ENCODE results near the gene FBXW2. TPM values are rescaled to one million over a fixed set of nuclear protein-coding genes. Genes with fewer than 3 reads are reported as not detected.

The FBXW2 gene
- polyA plus RNA-seq, 1 of the 3 experiments (the other 2 are of a cell fraction): 40.1 TPM

DNA sequence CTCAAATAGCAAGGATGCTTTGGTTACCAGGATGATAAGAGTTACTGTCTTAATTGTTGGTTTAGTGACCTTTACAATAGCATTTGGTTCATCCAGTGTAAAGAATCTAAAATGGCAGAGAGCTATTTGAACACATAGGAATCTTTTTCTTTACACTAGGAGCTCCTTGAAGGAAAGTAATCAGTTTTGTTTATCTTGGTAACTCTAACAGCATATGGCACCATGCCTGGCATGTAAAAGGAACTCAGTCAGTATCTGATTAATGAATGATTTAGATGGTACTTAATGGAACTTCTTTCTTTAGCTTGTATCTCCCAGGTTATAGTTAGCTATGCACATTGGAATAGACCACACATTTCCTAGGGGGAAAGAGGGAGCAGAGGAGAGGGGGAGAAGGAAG, 39.6 kb upstream of the FBXW2 start (continued):
- TF ChIP-seq USF1 (IDR thresholded peaks at IDR 0.05; ENCODE audit: borderline replicate concordance, low read depth) (no peak), NFIC (IDR thresholded peaks at IDR 0.05; ENCODE audit: borderline replicate concordance) (no peak), TCF12 (IDR thresholded peaks at IDR 0.05) (no peak)

DNA sequence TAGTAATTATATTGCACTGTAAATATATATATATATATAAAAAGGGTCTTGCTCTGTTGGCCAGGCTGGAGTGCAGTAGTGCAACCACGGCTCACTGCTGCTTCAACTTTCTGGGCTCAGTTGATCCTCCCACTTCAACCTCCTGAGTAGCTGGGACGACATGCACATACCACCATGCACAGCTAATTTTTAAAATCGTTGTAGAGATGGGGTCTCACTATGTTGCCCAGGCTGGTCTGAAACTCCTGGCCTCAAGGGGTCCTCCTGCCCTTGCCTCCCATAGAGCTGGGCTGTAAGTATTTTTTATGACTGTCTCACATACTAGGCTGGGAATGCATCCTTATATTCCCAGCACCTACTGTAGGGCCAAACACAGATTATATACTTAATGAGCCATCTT, 37.6 kb upstream of the FBXW2 start:
- H2AFZ ChIP-seq (ENCODE audit: low read depth): no peak overlapping the region
- no peaks in the 10 kb centered on the region for H3K27me3 ChIP-seq (ENCODE audit: insufficient read depth)
- ChIA-PET CTCF (no interaction called here), POLR2A (interaction anchor here (0.6 kb wide), 1 partner anchor 45 kb away, joined by 4 read pairs; no protein-coding TSS in a partner anchor)
- no peak for DNase-seq
- H3K4me2 ChIP-seq: no peak overlapping the region
- no peaks in the 10 kb centered on the region for H3K9me3 ChIP-seq
- WGBS (ENCODE audit: low lambda C conversion rate): 88% methylated on average over 3 of the region's 3 CpGs
- no peaks in the 10 kb centered on the region for H3K9me2 ChIP-seq
- H3K36me3 ChIP-seq (replicated peaks in 1 of 2; ENCODE audit: control insufficient read depth in 1 of 2, insufficient read depth in 2 of 2, low read length in 1 of 2): peaks cover 53 to 71% of the 10 kb centered on the region in 2 experiments
- peaks cover 20% of the 10 kb centered on the region; the same call in 1 of the 2 replicates for H3K79me2 ChIP-seq (ENCODE audit: insufficient read depth)
- H3F3A ChIP-seq (replicated peaks; ENCODE audit: insufficient read depth): peaks cover 10% of the 10 kb centered on the region
- TF ChIP-seq FOXJ3 (CRISPR knock-in tag; IDR thresholded peaks at IDR 0.05) (no peak), SMC3 (IDR thresholded peaks at IDR 0.05; ENCODE audit: low read depth, low read length) (no peak), RFX5 (IDR thresholded peaks at IDR 0.05; ENCODE audit: low read length) (no peak)
- TF ChIP-seq, protein P1, sequence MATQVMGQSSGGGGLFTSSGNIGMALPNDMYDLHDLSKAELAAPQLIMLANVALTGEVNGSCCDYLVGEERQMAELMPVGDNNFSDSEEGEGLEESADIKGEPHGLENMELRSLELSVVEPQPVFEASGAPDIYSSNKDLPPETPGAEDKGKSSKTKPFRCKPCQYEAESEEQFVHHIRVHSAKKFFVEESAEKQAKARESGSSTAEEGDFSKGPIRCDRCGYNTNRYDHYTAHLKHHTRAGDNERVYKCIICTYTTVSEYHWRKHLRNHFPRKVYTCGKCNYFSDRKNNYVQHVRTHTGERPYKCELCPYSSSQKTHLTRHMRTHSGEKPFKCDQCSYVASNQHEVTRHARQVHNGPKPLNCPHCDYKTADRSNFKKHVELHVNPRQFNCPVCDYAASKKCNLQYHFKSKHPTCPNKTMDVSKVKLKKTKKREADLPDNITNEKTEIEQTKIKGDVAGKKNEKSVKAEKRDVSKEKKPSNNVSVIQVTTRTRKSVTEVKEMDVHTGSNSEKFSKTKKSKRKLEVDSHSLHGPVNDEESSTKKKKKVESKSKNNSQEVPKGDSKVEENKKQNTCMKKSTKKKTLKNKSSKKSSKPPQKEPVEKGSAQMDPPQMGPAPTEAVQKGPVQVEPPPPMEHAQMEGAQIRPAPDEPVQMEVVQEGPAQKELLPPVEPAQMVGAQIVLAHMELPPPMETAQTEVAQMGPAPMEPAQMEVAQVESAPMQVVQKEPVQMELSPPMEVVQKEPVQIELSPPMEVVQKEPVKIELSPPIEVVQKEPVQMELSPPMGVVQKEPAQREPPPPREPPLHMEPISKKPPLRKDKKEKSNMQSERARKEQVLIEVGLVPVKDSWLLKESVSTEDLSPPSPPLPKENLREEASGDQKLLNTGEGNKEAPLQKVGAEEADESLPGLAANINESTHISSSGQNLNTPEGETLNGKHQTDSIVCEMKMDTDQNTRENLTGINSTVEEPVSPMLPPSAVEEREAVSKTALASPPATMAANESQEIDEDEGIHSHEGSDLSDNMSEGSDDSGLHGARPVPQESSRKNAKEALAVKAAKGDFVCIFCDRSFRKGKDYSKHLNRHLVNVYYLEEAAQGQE (IDR thresholded peaks at IDR 0.05; ENCODE audit: low read depth, low read length): no peak
- TF ChIP-seq, protein P2, sequence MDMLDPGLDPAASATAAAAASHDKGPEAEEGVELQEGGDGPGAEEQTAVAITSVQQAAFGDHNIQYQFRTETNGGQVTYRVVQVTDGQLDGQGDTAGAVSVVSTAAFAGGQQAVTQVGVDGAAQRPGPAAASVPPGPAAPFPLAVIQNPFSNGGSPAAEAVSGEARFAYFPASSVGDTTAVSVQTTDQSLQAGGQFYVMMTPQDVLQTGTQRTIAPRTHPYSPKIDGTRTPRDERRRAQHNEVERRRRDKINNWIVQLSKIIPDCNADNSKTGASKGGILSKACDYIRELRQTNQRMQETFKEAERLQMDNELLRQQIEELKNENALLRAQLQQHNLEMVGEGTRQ (IDR thresholded peaks at IDR 0.05; ENCODE audit: borderline replicate concordance, low read depth, low read length): no peak
- H3K4me1 ChIP-seq (ENCODE audit: control insufficient read depth in 1 of 2, insufficient read depth in 2 of 2, low read depth in 1 of 2, low read length in 1 of 2): no peaks in the 10 kb centered on the region
- no peak overlapping the region for H3K27ac ChIP-seq (ENCODE audit: low read depth in 2 of 2, low read length in 1 of 2)
- H4K20me1 ChIP-seq (ENCODE audit: insufficient read depth): no peaks in the 10 kb centered on the region
- no peak overlapping the region for H3K9ac ChIP-seq
- H3K4me3 ChIP-seq (ENCODE audit: low read depth in 2 of 2, low read length in 1 of 2): no peak overlapping the region

DNA sequence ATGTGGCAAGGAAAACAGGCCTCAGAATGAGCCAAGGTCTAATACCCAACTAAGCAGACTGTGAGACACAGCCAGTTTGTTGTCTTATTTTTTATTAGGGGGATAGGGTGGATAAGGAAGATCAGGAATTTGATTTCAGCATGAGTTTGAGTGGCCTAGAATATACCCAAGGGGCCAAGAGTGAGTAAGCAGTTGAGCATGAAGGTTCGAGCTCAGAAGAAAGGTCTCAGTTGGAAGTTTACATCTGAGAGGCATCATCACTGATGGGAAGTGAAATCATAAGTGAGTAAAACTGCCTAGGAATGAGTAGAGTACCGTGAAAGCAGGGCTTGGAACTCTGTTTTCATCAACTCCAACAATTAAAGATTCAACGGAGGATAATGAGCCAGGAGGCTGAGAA, 36.9 kb upstream of the FBXW2 start:
- no peak overlapping the region for H3K4me2 ChIP-seq
- no peaks in the 10 kb centered on the region for H4K20me1 ChIP-seq (ENCODE audit: insufficient read depth)
- ChIA-PET CTCF (no interaction called here), POLR2A (no interaction called here)
- no peaks in the 10 kb centered on the region for H3K4me1 ChIP-seq (ENCODE audit: control insufficient read depth in 1 of 2, insufficient read depth in 2 of 2, low read depth in 1 of 2, low read length in 1 of 2)
- WGBS (ENCODE audit: low lambda C conversion rate): 83% methylated on average over 3 of the region's 3 CpGs
- H3K36me3 ChIP-seq (replicated peaks in 1 of 2; ENCODE audit: control insufficient read depth in 1 of 2, insufficient read depth in 2 of 2, low read length in 1 of 2): peaks cover 59 to 72% of the 10 kb centered on the region in 2 experiments
- peaks cover 10% of the 10 kb centered on the region for H3F3A ChIP-seq (replicated peaks; ENCODE audit: insufficient read depth)
- H3K4me3 ChIP-seq (ENCODE audit: low read depth in 2 of 2, low read length in 1 of 2): no peak overlapping the region
- H3K79me2 ChIP-seq (ENCODE audit: insufficient read depth): peaks cover 13% of the 10 kb centered on the region; the same call in 1 of the 2 replicates
- no peaks in the 10 kb centered on the region for H3K9me2 ChIP-seq
- H3K9ac ChIP-seq: no peak overlapping the region
- no peaks in the 10 kb centered on the region for H3K27me3 ChIP-seq (ENCODE audit: insufficient read depth)
- no peak overlapping the region for H2AFZ ChIP-seq (ENCODE audit: low read depth)
- no peaks in the 10 kb centered on the region for H3K9me3 ChIP-seq
- no peak overlapping the region for H3K27ac ChIP-seq (ENCODE audit: low read depth in 2 of 2, low read length in 1 of 2)
- no peak for DNase-seq
- TF ChIP-seq GABPA (IDR thresholded peaks at IDR 0.05; ENCODE audit: low read depth) (no peak), CHD2 (IDR thresholded peaks at IDR 0.05; ENCODE audit: low read length, partially characterized antibody) (no peak), MXI1 (IDR thresholded peaks at IDR 0.05; ENCODE audit: low read depth, low read length) (no peak), NFIC (IDR thresholded peaks at IDR 0.05; ENCODE audit: borderline replicate concordance) (no peak), JUND (IDR thresholded peaks at IDR 0.05) (no peak), USF1 (IDR thresholded peaks at IDR 0.05; ENCODE audit: borderline replicate concordance, low read depth) (no peak), RCOR1 (IDR thresholded peaks at IDR 0.05; ENCODE audit: low read length) (no peak), EZH2phosphoT487 (IDR thresholded peaks at IDR 0.05; ENCODE audit: borderline replicate concordance, low read depth) (no peak)
- TF ChIP-seq, protein P3, sequence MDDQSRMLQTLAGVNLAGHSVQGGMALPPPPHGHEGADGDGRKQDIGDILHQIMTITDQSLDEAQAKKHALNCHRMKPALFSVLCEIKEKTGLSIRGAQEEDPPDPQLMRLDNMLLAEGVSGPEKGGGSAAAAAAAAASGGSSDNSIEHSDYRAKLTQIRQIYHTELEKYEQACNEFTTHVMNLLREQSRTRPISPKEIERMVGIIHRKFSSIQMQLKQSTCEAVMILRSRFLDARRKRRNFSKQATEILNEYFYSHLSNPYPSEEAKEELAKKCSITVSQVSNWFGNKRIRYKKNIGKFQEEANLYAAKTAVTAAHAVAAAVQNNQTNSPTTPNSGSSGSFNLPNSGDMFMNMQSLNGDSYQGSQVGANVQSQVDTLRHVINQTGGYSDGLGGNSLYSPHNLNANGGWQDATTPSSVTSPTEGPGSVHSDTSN (IDR thresholded peaks at IDR 0.05): no peak
- TF ChIP-seq, protein P4, sequence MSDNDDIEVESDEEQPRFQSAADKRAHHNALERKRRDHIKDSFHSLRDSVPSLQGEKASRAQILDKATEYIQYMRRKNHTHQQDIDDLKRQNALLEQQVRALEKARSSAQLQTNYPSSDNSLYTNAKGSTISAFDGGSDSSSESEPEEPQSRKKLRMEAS (IDR thresholded peaks at IDR 0.05; ENCODE audit: low read depth): no peak
